Neural cell (in vitro differentiated cells): ENCODE measurements around the gene TAC3. TPM values are rescaled to one million over a fixed set of nuclear protein-coding genes. Genes with fewer than 3 reads are reported as not detected.

Experiments
- H2AFZ ChIP-seq: fragments of 200-600, 300-800 bp; sonication (generic), shearing (Covaris generic); 2 replicates; pipeline ENCODE4 v1.6.0; 2014; ENCODE audit warnings: low read depth, mild to moderate bottlenecking, antibody characterized with exemption, low read length, moderate library complexity
- H3F3A ChIP-seq: fragments of 200-600 bp; shearing (Covaris generic); 2 replicates; pipeline ENCODE4 v1.6.1; 2016; ENCODE audit warnings: mild to moderate bottlenecking, moderate library complexity, mixed read lengths, antibody characterized with exemption, low read length; ENCODE audit not compliant: insufficient read depth, poor library complexity, severe bottlenecking
- H3K27ac ChIP-seq: fragments of 200-600, 300-800 bp; sonication (generic), shearing (Covaris generic); 2 replicates; pipeline ENCODE4 v1.5.1; 2014; ENCODE audit warnings: mild to moderate bottlenecking, low read length, moderate library complexity
- H3K27me3 ChIP-seq: fragments of 300-800, 200-600 bp; sonication (generic), shearing (Covaris generic); 2 replicates; pipeline ENCODE4 v1.6.0; 2014; ENCODE audit warnings: mild to moderate bottlenecking, low read depth, low read length, moderate library complexity; ENCODE audit not compliant: insufficient read depth
- H3K36me3 ChIP-seq: fragments of 300-800, 200-600 bp; sonication (generic), shearing (Covaris generic); 2 replicates; pipeline ENCODE4 v1.5.1; 2014; ENCODE audit warnings: mild to moderate bottlenecking, antibody characterized with exemption, low read length, moderate library complexity; ENCODE audit not compliant: insufficient read depth
- H3K4me2 ChIP-seq: fragments of 300-800, 200-600 bp; sonication (generic), shearing (Covaris generic); 2 replicates; pipeline ENCODE4 v1.6.0; 2014; ENCODE audit warnings: mild to moderate bottlenecking, low read length
- H3K4me3 ChIP-seq: fragments of 300-800, 200-600 bp; sonication (generic), shearing (Covaris generic); 2 replicates; pipeline ENCODE4 v1.5.1; 2014; ENCODE audit warnings: mild to moderate bottlenecking, low read length, moderate library complexity
- H3K79me2 ChIP-seq: fragments of 200-600 bp; shearing (Covaris generic); replicated peaks from 2 replicates; pipeline ENCODE4 v1.6.0; 2014; ENCODE audit warnings: mild to moderate bottlenecking, low read length, moderate library complexity; ENCODE audit not compliant: insufficient read depth
- H3K9ac ChIP-seq: fragments of 300-800, 200-600 bp; sonication (generic), shearing (Covaris generic); 2 replicates; pipeline ENCODE4 v1.6.1; 2016; ENCODE audit warnings: mild to moderate bottlenecking, low read length, mixed read lengths
- H3K9me2 ChIP-seq: fragments of 200-600 bp; shearing (Covaris generic); 2 replicates; pipeline ENCODE4 v1.6.1; 2016; ENCODE audit warnings: mild to moderate bottlenecking, low read length, mixed read lengths; ENCODE audit not compliant: insufficient read depth
- H3K9me3 ChIP-seq: fragments of 200-600, 300-800 bp; sonication (generic), shearing (Covaris generic); 2 replicates; pipeline ENCODE4 v1.6.1; 2016; ENCODE audit warnings: mild to moderate bottlenecking, mixed run types, low read length, moderate library complexity, mixed read lengths
- H4K20me1 ChIP-seq: fragments of 200-600 bp; shearing (Covaris generic); 2 replicates; pipeline ENCODE4 v1.6.1; 2016; ENCODE audit warnings: mild to moderate bottlenecking, mixed run types; ENCODE audit not compliant: insufficient read depth
- EP300 ChIP-seq: fragments of 450-650 bp; conservative IDR thresholded peaks from 2 replicates; pipeline ENCODE4 v1.6.1; 2014; ENCODE audit warnings: antibody characterized with exemption, mild to moderate bottlenecking, moderate library complexity; ENCODE audit not compliant: poor library complexity, severe bottlenecking
- EZH2 ChIP-seq: fragments of 200-600, 300-800 bp; shearing (Covaris generic), sonication (generic); IDR thresholded peaks from 2 replicates; pipeline ENCODE4 v1.6.1; 2014; ENCODE audit warnings: antibody characterized with exemption, low read length, borderline replicate concordance, mild to moderate bottlenecking; ENCODE audit not compliant: insufficient read depth, poor library complexity, severe bottlenecking
- MXI1 ChIP-seq: fragments of 450-650 bp; conservative IDR thresholded peaks from 2 replicates; pipeline ENCODE4 v1.6.1; 2014; ENCODE audit warnings: antibody characterized with exemption, mild to moderate bottlenecking; ENCODE audit not compliant: poor library complexity, severe bottlenecking
- POLR2AphosphoS5 ChIP-seq: IDR thresholded peaks from 2 replicates; pipeline ENCODE4 v1.6.1; 2012
- RAD21 ChIP-seq: fragments of 450-650 bp; conservative IDR thresholded peaks from 2 replicates; pipeline ENCODE4 v1.6.1; 2014; ENCODE audit warnings: antibody characterized with exemption, mild to moderate bottlenecking, moderate library complexity
- REST ChIP-seq: IDR thresholded peaks from 2 replicates; pipeline ENCODE4 v1.6.1; 2012; ENCODE audit warnings: borderline replicate concordance
- SMC3 ChIP-seq: fragments of 450-650 bp; conservative IDR thresholded peaks from 2 replicates; pipeline ENCODE4 v1.6.1; 2014; ENCODE audit warnings: antibody characterized with exemption, mild to moderate bottlenecking, moderate library complexity; ENCODE audit not compliant: poor library complexity
- TAF1 ChIP-seq: IDR thresholded peaks from 2 replicates; pipeline ENCODE4 v1.6.1; 2012; ENCODE audit warnings: low read depth
- polyA plus RNA-seq: library from polyadenylated mRNA; depleted of rRNA; stranded (reverse); fragments of >200 nt; gene quantifications from 2 replicates; pipeline ENCODE4 v1.2.3, GENCODE V29; 2014
- TF ChIP-seq, protein P1 (sequence below): fragments of 450-650 bp; IDR thresholded peaks from 2 replicates; pipeline ENCODE4 v1.5.1; 2014; ENCODE audit warnings: antibody characterized with exemption, mild to moderate bottlenecking, moderate library complexity; ENCODE audit not compliant: poor library complexity, severe bottlenecking

TAC3 gene
- polyA plus RNA-seq, 1 donor from 2014 or later = 2.5 TPM

DNA sequence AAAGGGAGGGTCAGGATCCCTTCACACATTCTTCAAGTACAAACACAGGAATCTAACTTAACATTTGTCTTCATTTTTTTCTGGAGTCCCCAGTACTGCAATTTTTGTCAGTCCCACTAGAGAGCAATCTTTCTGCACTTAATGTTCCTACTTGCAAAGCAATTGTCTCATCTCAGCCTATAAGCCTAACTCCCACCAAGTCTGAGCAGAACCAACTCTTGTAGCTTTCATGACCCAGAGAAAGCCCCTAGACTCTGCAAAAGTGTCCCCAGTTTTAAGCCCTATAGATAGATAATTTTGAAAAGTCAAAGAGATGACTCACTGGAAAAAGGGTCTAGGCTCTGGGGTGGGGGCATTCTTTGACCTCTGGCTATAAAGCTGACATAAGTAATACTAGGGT, 8.2 kb downstream of the TAC3 start:
- Histone ChIP-seq H4K20me1 (no peaks in the 10 kb centered on the region), H3K27me3 (no peaks in the 10 kb centered on the region), H3F3A (no peaks in the 10 kb centered on the region), H3K9me3 (no peaks in the 10 kb centered on the region), H2AFZ (no peak overlapping the region), H3K4me2 (no peak overlapping the region), H3K4me3 (no peak overlapping the region), H3K36me3 (no peaks in the 10 kb centered on the region), H3K9ac (no peak overlapping the region), H3K79me2 (peaks cover 20% of the 10 kb centered on the region), H3K9me2 (no peaks in the 10 kb centered on the region), H3K27ac (no peak overlapping the region)
- TF ChIP-seq, protein P1, sequence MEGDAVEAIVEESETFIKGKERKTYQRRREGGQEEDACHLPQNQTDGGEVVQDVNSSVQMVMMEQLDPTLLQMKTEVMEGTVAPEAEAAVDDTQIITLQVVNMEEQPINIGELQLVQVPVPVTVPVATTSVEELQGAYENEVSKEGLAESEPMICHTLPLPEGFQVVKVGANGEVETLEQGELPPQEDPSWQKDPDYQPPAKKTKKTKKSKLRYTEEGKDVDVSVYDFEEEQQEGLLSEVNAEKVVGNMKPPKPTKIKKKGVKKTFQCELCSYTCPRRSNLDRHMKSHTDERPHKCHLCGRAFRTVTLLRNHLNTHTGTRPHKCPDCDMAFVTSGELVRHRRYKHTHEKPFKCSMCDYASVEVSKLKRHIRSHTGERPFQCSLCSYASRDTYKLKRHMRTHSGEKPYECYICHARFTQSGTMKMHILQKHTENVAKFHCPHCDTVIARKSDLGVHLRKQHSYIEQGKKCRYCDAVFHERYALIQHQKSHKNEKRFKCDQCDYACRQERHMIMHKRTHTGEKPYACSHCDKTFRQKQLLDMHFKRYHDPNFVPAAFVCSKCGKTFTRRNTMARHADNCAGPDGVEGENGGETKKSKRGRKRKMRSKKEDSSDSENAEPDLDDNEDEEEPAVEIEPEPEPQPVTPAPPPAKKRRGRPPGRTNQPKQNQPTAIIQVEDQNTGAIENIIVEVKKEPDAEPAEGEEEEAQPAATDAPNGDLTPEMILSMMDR = peak; percentile 84
- TF ChIP-seq RAD21 (peak; percentile 84), TAF1 (no peak), REST (no peak), MXI1 (no peak), SMC3 (peak; percentile 76)

DNA sequence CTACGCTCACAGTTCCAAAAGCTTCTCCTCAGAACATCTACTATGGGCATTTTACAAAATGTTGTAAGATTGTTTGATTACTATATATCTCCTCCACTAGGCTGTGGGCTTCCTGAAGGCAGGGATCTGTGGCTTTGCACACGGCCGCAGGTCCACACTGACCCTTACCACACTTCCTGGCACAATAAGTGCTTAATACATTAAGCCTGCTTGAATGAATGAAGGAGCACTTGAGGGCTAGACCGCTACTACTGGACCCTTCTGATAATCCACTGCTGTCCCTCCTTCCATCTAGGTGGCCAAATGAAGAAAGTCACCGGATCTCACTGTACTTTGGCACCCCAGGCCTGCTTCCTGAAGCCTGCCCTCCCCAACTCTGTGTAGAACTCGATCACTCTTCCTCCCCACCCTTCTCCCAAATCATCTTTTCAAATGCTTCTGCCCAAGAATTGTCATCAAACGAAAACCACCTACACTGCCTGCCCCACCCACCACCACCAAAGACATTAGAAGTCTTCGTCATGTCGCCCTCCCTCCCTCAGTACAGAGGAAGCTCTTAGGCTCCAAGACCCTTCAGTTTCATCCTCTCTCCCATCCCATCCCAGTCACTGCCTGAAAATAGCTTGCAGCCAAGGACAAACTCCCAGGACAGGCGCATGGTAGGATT, 9.4 kb downstream of the TAC3 start:
- peak overlapping the region; percentile 27 for H3K9ac ChIP-seq
- H3K4me2 ChIP-seq = no peak overlapping the region
- no peak overlapping the region for H3K27ac ChIP-seq

More for the DNA sequence above, 9.4 kb downstream of the TAC3 start:
- Histone ChIP-seq H3K9me3 (no peaks in the 10 kb centered on the region), H3K9me2 (no peaks in the 10 kb centered on the region), H3K79me2 (peaks cover 29% of the 10 kb centered on the region), H3K27me3 (no peaks in the 10 kb centered on the region), H2AFZ (no peak overlapping the region), H3F3A (no peaks in the 10 kb centered on the region), H3K36me3 (no peaks in the 10 kb centered on the region), H3K4me3 (peak overlapping the region; percentile 55), H4K20me1 (no peaks in the 10 kb centered on the region)
- TF ChIP-seq, protein P1 = no peak
- no peak for TF ChIP-seq RAD21
- TF ChIP-seq TAF1 = no peak
- no peak for TF ChIP-seq EZH2
- no peak for TF ChIP-seq EP300
- TF ChIP-seq MXI1 = no peak
- TF ChIP-seq SMC3 = no peak
- no peak for TF ChIP-seq POLR2AphosphoS5
- TF ChIP-seq REST = no peak
